ENCODE data around the gene SNPH.

Gene SNPH

GRCh38 chr20:1265226-1265915 is 723 bp upstream of the SNPH start:
- DNase-seq (ENCODE audit: low read depth in 2 of 2), result no peak

GRCh38 chr20:1265916-1266166 is 253 bp upstream of the SNPH start:
- no peak for DNase-seq (ENCODE audit: low read depth in 2 of 2)

GRCh38 chr20:1267161-1267560 is 1.1 kb downstream of the SNPH start:
- no peak for DNase-seq (ENCODE audit: low read depth in 2 of 2)

- no peak for DNase-seq (ENCODE audit: low read depth in 2 of 2)
Observed at GRCh38 chr20:1267809-1268374, 1.8 kb downstream of the SNPH start.

GRCh38 chr20:1269235-1269634 is 3.1 kb downstream of the SNPH start:
- no peak for DNase-seq (ENCODE audit: low read depth in 2 of 2)

- no peak for DNase-seq (ENCODE audit: low read depth in 2 of 2)
Observed at GRCh38 chr20:1269850-1270249, 3.8 kb downstream of the SNPH start.

GRCh38 chr20:1272368-1273100 is 6.4 kb downstream of the SNPH start:
- DNase-seq (ENCODE audit: low read depth in 2 of 2), result no peak

- no peak for DNase-seq (ENCODE audit: low read depth in 2 of 2)
Observed at GRCh38 chr20:1273366-1273765, 7.3 kb downstream of the SNPH start.

GRCh38 chr20:1274485-1275311 is 8.6 kb downstream of the SNPH start:
- no peak for DNase-seq (ENCODE audit: low read depth in 2 of 2)

GRCh38 chr20:1275919-1276318 is 9.8 kb downstream of the SNPH start:
- no peak for DNase-seq (ENCODE audit: low read depth in 2 of 2)

GRCh38 chr20:1277529-1278322 is 11.6 kb downstream of the SNPH start:
- DNase-seq (ENCODE audit: low read depth in 2 of 2), result no peak

- DNase-seq (ENCODE audit: low read depth in 2 of 2), result no peak
Observed at GRCh38 chr20:1278993-1279392, 12.9 kb downstream of the SNPH start.

- DNase-seq (ENCODE audit: low read depth in 2 of 2), result no peak
Observed at GRCh38 chr20:1280195-1281102, 14.4 kb downstream of the SNPH start.

GRCh38 chr20:1281279-1282057 is 15.4 kb downstream of the SNPH start:
- no peak for DNase-seq (ENCODE audit: low read depth in 2 of 2)

GRCh38 chr20:1282966-1283365 is 16.9 kb downstream of the SNPH start:
- no peak for DNase-seq (ENCODE audit: low read depth in 2 of 2)

GRCh38 chr20:1283522-1284510 is 17.7 kb downstream of the SNPH start:
- no peak for DNase-seq (ENCODE audit: low read depth in 2 of 2)

- no peak for DNase-seq (ENCODE audit: low read depth in 2 of 2)
Observed at GRCh38 chr20:1286267-1287024, 20.4 kb downstream of the SNPH start.

GRCh38 chr20:1287306-1287705 is 21.2 kb downstream of the SNPH start:
- DNase-seq (ENCODE audit: low read depth in 2 of 2), result no peak

Measured in stimulated activated CD4-positive, alpha-beta T cell treated with anti-CD3 and anti-CD28 coated beads, Interleukin-4, amount 100 ng/mL, for 48 hours (primary cell).